Spinal cord (tissue), 10 donors: ENCODE results near the gene FRY. TPM values are rescaled to one million over a fixed set of nuclear protein-coding genes. Genes with fewer than 3 reads are reported as not detected.

ENCODE experiments used
- DNase-seq, 6 donors: peaks; one replicate each; pipeline versions ENCODE4 v3.0.0 to v3.0.0-alpha.2; 2013 to 2015; ENCODE audit warnings: low spot score in 6 of 6, low read depth in 4 of 6
- H3K27ac ChIP-seq: one replicate; pipeline ENCODE4 v1.5.1; 2013; ENCODE audit warnings: low read depth, low read length, control low read depth
- H3K27me3 ChIP-seq: one replicate; pipeline ENCODE4 v1.6.1; 2013; ENCODE audit warnings: low read length; ENCODE audit not compliant: control insufficient read depth, insufficient read depth
- H3K36me3 ChIP-seq: one replicate; pipeline ENCODE4 v1.6.1; 2013; ENCODE audit warnings: low read length; ENCODE audit not compliant: control insufficient read depth, insufficient read depth
- H3K4me1 ChIP-seq: one replicate; pipeline ENCODE4 v1.6.1; 2013; ENCODE audit warnings: low read length; ENCODE audit not compliant: control insufficient read depth, insufficient read depth
- H3K4me3 ChIP-seq: one replicate; pipeline ENCODE4 v1.5.1; 2013; ENCODE audit warnings: low read depth, low read length, control low read depth
- H3K9me3 ChIP-seq: one replicate; pipeline ENCODE4 v1.6.1; 2013; ENCODE audit warnings: low read length; ENCODE audit not compliant: control insufficient read depth, insufficient read depth
- WGBS: methylation state at CpG from one replicate; pipeline ENCODE4 v1.1.5; 2013; ENCODE audit warnings: missing lambda C conversion rate; ENCODE audit not compliant: insufficient coverage; 5-methylcytosine and 5-hydroxymethylcytosine counted together
- polyA plus RNA-seq, 2 donors: library from polyadenylated mRNA; unstranded; fragments of 120-200 nt; gene quantifications; one replicate each; pipeline ENCODE4 v1.2.1, GENCODE V29; 2013; ENCODE audit not compliant: insufficient read length in 2 of 2
- total RNA-seq, 2 donors: library from RNA; depleted of rRNA in 1 of 2; stranded (reverse); fragments of 120-200 nt in 1 of 2; fragments of >200 nt in 1 of 2; gene quantifications; one replicate each; pipeline versions ENCODE4 v1.2.3 to v1.2.4, GENCODE V29; 2013 to 2014
- donor health status: healthy.

Gene FRY
- total and polyA plus RNA-seq, 4 donors: 55.9 to 97.8 (median 92.7) TPM

DNA sequence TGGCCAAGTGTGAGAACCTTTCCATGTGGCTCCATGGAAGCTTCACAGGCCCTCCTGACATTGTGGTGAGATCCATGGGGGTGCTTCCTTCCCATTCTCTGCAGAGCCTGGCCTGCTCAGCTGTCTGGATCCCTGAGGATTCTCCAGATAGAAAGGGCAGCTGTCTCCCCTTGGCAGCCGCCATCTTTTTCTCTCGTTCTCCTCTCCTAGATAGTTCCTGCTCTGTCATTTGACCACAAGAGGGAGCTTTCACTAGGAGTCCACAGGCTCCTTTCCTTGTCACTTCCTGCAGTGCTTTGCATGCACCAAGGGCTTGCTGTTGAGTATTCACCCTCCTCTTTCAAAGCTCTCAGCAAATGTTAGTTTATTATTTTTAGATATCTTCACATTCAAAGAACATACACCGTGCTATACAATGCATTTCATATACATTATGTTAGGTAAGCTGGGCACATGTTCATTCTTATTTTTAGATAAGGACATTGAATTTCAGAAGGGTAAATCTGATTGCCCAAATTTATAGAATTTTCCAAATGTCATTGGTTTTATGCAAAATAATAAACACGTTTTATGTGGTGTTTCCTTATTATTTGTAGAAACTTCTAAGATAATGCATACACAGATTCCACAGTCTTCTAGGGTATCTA is 133.2 kb downstream of the FRY start:
- DNase-seq: peak in 3 of 6 donors; percentile 24 to 86 (median 73)
- Histone ChIP-seq H3K4me3 (no peak overlapping the region), H3K9me3 (no peaks in the 10 kb centered on the region), H3K36me3 (peaks cover 14% of the 10 kb centered on the region), H3K4me1 (peaks cover 3% of the 10 kb centered on the region), H3K27me3 (no peaks in the 10 kb centered on the region), H3K27ac (no peak overlapping the region)
- WGBS: 50% methylated on average over 2 of the region's 4 CpGs

GRCh38 chr13:32165796-32166195 is 134.2 kb downstream of the FRY start:
- peak in 2 of 6 donors; percentile 48 to 49 for DNase-seq
- Histone ChIP-seq H3K36me3 (peaks cover 18% of the 10 kb centered on the region), H3K4me1 (peaks cover 3% of the 10 kb centered on the region), H3K27ac (no peak overlapping the region), H3K9me3 (no peaks in the 10 kb centered on the region), H3K4me3 (no peak overlapping the region), H3K27me3 (no peaks in the 10 kb centered on the region)
- 51% methylated on average over 5 of the region's 5 CpGs for WGBS

- DNase-seq: no peak
- WGBS: 85% methylated on average over 1 of the region's 1 CpG
- Histone ChIP-seq H3K4me3 (no peak overlapping the region), H3K4me1 (peaks cover 3% of the 10 kb centered on the region), H3K9me3 (no peaks in the 10 kb centered on the region), H3K27ac (no peak overlapping the region), H3K36me3 (peaks cover 22% of the 10 kb centered on the region), H3K27me3 (no peaks in the 10 kb centered on the region)
These were observed 136.6 kb downstream of the FRY start for GRCh38 chr13:32168131-32168530.

GRCh38 chr13:32170841-32171240 is 139.3 kb downstream of the FRY start:
- Histone ChIP-seq H3K27ac (no peak overlapping the region), H3K4me3 (no peak overlapping the region), H3K27me3 (no peaks in the 10 kb centered on the region), H3K36me3 (peaks cover 16% of the 10 kb centered on the region), H3K9me3 (no peaks in the 10 kb centered on the region), H3K4me1 (no peaks in the 10 kb centered on the region)
- 100% methylated on average over 1 of the region's 4 CpGs for WGBS
- no peak for DNase-seq

DNA sequence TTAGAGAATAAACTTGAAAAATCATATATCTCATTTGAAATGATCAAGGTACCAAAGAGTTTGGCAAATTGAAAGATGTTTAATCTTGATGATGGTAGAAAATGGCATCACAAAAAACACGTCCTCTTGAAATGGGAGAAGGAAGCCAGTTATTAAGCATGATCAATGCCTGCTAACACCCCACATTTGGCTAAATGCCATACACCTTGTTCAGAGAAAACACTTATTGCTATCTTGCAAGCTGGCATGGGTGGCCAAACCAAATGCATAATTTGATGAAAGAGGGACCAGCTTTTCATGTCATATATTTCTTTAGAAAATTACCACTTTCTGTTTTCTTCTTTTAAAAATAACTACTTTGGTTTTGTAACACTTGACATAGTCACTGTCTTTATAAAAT is 142.3 kb downstream of the FRY start:
- H3K27ac ChIP-seq: no peak overlapping the region
- no CpG with 5 or more reads among the region's 1 CpG for whole genome bisulfite sequencing

DNA sequence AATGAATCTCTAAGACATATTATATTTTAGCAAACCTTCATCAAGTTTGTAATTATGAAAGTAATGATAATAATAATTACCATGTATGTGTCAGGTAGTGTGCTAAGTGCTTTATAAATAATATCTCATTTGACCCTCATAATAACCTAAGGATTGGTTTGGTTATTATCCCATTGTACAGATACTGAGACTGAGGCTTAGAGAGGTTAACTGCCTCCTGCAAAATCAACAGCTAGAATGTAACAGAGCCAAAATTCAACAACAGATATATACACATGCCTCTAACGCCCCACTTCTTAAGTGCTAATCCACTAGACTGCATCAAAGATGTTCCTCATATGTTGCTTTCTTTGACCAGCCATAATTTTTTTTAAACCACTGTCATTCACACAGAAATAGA is 142.8 kb downstream of the FRY start:
- no peak for DNase-seq
- Histone ChIP-seq H3K27me3 (no peaks in the 10 kb centered on the region), H3K36me3 (peaks cover 28% of the 10 kb centered on the region), H3K27ac (no peak overlapping the region), H3K4me3 (no peak overlapping the region), H3K4me1 (no peaks in the 10 kb centered on the region), H3K9me3 (no peaks in the 10 kb centered on the region)
- 100% methylated on average over 1 of the region's 1 CpG for WGBS

More for the DNA sequence above, 142.3 kb downstream of the FRY start:
- Histone ChIP-seq H3K9me3 (no peaks in the 10 kb centered on the region), H3K4me1 (no peaks in the 10 kb centered on the region), H3K27me3 (no peaks in the 10 kb centered on the region), H3K4me3 (no peak overlapping the region), H3K36me3 (peaks cover 28% of the 10 kb centered on the region)
- peak in 1 of 6 donors; percentile 17 for DNase-seq

- H3K27ac ChIP-seq: no peak overlapping the region
- H3K4me1 ChIP-seq: no peaks in the 10 kb centered on the region
- H3K4me3 ChIP-seq: no peak overlapping the region
- H3K36me3 ChIP-seq: peaks cover 32% of the 10 kb centered on the region
- H3K27me3 ChIP-seq: no peaks in the 10 kb centered on the region
- WGBS: 20% methylated on average over 1 of the region's 6 CpGs
- no peak for DNase-seq
- H3K9me3 ChIP-seq: no peaks in the 10 kb centered on the region
These were observed 143.7 kb downstream of the FRY start for GRCh38 chr13:32175307-32175706.

GRCh38 chr13:32175943-32176342 is 144.4 kb downstream of the FRY start:
- WGBS: no CpG with 5 or more reads among the region's 2 CpGs
- H3K27ac ChIP-seq: no peak overlapping the region
- H3K9me3 ChIP-seq: no peaks in the 10 kb centered on the region
- no peak for DNase-seq
- no peaks in the 10 kb centered on the region for H3K27me3 ChIP-seq
- peaks cover 29% of the 10 kb centered on the region for H3K36me3 ChIP-seq
- no peaks in the 10 kb centered on the region for H3K4me1 ChIP-seq
- no peak overlapping the region for H3K4me3 ChIP-seq

DNA sequence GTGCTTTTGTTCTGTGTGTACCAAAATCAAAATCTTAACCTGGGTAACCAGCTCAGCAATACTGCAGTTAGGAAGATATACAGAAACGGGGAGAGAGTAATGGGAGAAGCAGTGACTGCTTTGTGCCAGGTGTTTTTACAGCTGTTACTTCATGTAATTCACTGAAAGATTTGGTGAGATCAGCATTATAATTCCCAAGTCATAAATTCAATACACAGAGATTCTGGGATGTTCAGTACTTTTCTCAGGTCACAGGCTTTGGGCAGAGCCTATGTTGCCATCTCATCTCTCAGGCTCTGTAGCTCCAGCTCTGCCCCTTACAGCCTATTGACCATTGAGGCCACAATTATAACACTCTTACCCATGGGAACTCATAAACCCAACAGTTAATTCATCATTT is 145.1 kb downstream of the FRY start:
- no peaks in the 10 kb centered on the region for H3K9me3 ChIP-seq
- peaks cover 27% of the 10 kb centered on the region for H3K36me3 ChIP-seq
- no peak overlapping the region for H3K27ac ChIP-seq
- H3K4me1 ChIP-seq: no peaks in the 10 kb centered on the region
- H3K4me3 ChIP-seq: no peak overlapping the region
- 67% methylated on average over 1 of the region's 1 CpG for WGBS
- no peak for DNase-seq
- no peaks in the 10 kb centered on the region for H3K27me3 ChIP-seq

GRCh38 chr13:32178763-32179162 is 147.2 kb downstream of the FRY start:
- no peaks in the 10 kb centered on the region for H3K4me1 ChIP-seq
- no peak overlapping the region for H3K27ac ChIP-seq
- H3K4me3 ChIP-seq: no peak overlapping the region
- DNase-seq: no peak
- WGBS: 100% methylated on average over 1 of the region's 5 CpGs
- no peaks in the 10 kb centered on the region for H3K9me3 ChIP-seq
- no peaks in the 10 kb centered on the region for H3K27me3 ChIP-seq
- peaks cover 25% of the 10 kb centered on the region for H3K36me3 ChIP-seq
